Measurements from ENCODE around the gene NCKAP5. TPM values are rescaled to one million over a fixed set of nuclear protein-coding genes. Genes with fewer than 3 reads are reported as not detected.

Gene NCKAP5
- total and polyA plus RNA-seq, 4 donors = 0.57 to 2.8 (median 2.4) TPM

DNA sequence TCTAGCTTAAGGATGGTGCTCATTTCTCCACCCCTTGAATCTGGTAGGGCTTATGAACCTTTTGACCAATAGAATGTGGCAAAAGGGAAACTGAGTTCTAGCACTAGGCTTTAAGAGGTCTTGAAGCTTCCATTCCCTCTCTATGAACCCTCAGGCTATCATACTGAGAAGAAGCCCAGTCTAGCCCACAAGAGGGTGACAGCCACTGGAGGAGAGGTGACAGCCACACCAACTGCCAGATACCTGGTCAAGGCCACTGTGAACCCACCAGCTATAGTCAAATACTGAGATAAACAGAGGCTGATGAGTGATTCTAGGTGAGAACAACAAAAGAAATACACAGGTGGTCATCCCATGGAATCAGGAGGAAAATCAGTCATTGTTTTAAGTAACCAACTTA is 37.6 kb downstream of the NCKAP5 start (continued):
- TF ChIP-seq GABPA (IDR thresholded peaks at IDR 0.05 in 1 of 2, conservative IDR thresholded peaks at IDR 0.05 in 1 of 2) = no peak

DNA sequence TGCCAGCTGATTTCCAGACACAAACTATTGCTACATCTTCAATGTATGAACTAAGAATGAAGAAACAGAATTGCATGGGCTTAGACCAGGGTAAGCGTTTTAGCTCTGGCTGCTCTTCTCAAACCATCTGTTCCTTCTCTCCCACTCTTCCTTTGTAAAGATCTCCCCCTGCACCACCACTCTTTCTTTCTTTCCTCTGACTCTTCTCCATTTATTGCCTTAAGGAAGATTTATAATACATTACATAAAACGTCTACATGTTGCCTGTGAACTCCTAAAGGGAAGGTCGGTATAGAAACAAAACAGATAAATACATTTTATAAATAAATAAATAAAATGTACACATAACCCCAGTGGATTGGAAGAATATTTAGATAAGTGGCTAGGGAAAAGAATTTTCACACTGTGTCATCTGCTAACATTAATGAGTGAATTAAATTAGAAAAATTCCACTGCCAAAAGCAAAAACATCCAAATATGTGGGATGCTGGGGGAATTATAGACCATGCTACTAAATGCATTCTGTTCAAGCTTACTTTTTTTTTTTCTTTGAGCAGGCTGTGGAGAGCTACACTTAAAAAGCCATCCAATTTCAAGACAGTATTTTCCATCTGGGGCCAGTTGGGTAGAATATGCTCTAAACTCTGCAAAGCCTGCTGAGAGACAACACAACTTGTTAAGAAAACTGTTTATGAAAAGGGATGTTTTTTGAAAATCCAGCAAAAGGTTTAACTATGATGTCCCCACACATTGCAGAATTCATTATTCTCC is 41.5 kb downstream of the NCKAP5 start:
- Histone ChIP-seq H3K27ac (ENCODE audit: low read depth in 1 of 2, low read length in 2 of 2) (no peak overlapping the region), H3K27me3 (ENCODE audit: control insufficient read depth in 4 of 4, insufficient read depth in 4 of 4, low read length in 3 of 4) (no peaks in the 10 kb centered on the region), H3K9me3 (ENCODE audit: control insufficient read depth in 4 of 4, low read length in 3 of 4) (no peaks in the 10 kb centered on the region), H3K36me3 (ENCODE audit: control insufficient read depth in 4 of 4, insufficient read depth in 3 of 4, low read depth in 1 of 4, low read length in 3 of 4) (no peaks in the 10 kb centered on the region), H3K4me1 (ENCODE audit: control insufficient read depth in 4 of 4, insufficient read depth in 4 of 4, low read length in 3 of 4) (no peaks in the 10 kb centered on the region), H3K4me3 (ENCODE audit: low read depth in 1 of 3, low read length in 3 of 3) (no peak overlapping the region), H3K9ac (ENCODE audit: low read depth in 1 of 2, low read length in 2 of 2) (no peak overlapping the region)
- TF ChIP-seq, protein P1, sequence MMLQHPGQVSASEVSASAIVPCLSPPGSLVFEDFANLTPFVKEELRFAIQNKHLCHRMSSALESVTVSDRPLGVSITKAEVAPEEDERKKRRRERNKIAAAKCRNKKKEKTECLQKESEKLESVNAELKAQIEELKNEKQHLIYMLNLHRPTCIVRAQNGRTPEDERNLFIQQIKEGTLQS (IDR thresholded peaks at IDR 0.05) = no peak
- TF ChIP-seq, protein P2, sequence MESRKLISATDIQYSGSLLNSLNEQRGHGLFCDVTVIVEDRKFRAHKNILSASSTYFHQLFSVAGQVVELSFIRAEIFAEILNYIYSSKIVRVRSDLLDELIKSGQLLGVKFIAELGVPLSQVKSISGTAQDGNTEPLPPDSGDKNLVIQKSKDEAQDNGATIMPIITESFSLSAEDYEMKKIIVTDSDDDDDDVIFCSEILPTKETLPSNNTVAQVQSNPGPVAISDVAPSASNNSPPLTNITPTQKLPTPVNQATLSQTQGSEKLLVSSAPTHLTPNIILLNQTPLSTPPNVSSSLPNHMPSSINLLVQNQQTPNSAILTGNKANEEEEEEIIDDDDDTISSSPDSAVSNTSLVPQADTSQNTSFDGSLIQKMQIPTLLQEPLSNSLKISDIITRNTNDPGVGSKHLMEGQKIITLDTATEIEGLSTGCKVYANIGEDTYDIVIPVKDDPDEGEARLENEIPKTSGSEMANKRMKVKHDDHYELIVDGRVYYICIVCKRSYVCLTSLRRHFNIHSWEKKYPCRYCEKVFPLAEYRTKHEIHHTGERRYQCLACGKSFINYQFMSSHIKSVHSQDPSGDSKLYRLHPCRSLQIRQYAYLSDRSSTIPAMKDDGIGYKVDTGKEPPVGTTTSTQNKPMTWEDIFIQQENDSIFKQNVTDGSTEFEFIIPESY (IDR thresholded peaks at IDR 0.05) = no peak
- TF ChIP-seq, protein P3, sequence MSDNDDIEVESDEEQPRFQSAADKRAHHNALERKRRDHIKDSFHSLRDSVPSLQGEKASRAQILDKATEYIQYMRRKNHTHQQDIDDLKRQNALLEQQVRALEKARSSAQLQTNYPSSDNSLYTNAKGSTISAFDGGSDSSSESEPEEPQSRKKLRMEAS (IDR thresholded peaks at IDR 0.05) = no peak
- TF ChIP-seq FOXA1 (IDR thresholded peaks at IDR 0.05) = no peak
- no peak for DNase-seq (ENCODE audit: low spot score)
- 89% methylated on average over 3 of the region's 3 CpGs for WGBS

DNA sequence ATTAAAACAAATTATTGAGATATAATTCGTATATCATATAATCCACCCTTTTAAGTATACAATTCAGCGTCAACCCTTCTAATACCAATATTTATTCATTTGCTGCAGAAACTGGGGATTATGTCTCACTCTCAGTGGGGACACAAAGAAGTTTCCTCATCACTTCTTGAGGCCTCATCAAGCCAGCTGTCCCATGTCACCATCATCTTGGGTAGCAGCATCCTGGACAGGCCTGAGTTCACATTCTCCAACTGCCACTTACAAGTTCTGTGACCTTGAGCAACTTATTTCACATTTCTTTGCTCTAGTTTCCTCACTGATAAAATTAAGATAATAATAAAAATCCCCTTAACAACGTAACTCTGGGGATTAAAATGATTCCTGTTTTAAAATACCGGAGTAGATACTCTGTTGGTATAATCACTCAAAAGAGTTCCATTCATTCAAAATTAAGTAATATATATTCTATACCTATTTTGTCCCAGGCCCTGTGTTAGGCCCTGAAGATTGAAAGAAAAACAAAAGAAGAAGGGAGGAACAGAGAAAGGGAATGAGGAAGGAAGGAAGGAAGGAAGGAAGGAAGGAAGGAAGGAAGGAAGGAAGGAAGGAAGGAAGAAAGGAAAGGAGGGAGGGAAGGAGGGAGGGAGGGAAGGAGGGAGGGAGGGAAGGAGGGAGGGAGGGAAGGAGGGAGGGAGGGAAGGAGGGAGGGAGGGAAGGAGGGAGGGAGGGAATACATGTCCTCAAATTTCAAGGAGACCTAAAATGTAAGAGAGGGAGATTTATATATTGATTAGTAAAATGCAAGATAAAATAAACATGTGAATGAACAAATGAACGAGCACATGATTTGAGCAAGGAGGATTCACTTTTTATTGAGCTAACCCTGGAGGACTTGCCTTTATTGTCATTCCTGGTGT is 42.4 kb downstream of the NCKAP5 start:
- H3K9me3 ChIP-seq (ENCODE audit: control insufficient read depth in 4 of 4, low read length in 3 of 4) = no peaks in the 10 kb centered on the region
- H3K9ac ChIP-seq (ENCODE audit: low read depth in 1 of 2, low read length in 2 of 2) = no peak overlapping the region
- no peaks in the 10 kb centered on the region for H3K27me3 ChIP-seq (ENCODE audit: control insufficient read depth in 4 of 4, insufficient read depth in 4 of 4, low read length in 3 of 4)
- no peaks in the 10 kb centered on the region for H3K36me3 ChIP-seq (ENCODE audit: control insufficient read depth in 4 of 4, insufficient read depth in 3 of 4, low read depth in 1 of 4, low read length in 3 of 4)
- DNase-seq (ENCODE audit: low spot score) = no peak
- 86% methylated on average over 5 of the region's 5 CpGs for WGBS
- no peak overlapping the region for H3K4me3 ChIP-seq (ENCODE audit: low read depth in 1 of 3, low read length in 3 of 3)
- H3K4me1 ChIP-seq (ENCODE audit: control insufficient read depth in 4 of 4, insufficient read depth in 4 of 4, low read length in 3 of 4) = no peaks in the 10 kb centered on the region
- H3K27ac ChIP-seq (ENCODE audit: low read depth in 1 of 2, low read length in 2 of 2) = no peak overlapping the region
- TF ChIP-seq, protein P4, sequence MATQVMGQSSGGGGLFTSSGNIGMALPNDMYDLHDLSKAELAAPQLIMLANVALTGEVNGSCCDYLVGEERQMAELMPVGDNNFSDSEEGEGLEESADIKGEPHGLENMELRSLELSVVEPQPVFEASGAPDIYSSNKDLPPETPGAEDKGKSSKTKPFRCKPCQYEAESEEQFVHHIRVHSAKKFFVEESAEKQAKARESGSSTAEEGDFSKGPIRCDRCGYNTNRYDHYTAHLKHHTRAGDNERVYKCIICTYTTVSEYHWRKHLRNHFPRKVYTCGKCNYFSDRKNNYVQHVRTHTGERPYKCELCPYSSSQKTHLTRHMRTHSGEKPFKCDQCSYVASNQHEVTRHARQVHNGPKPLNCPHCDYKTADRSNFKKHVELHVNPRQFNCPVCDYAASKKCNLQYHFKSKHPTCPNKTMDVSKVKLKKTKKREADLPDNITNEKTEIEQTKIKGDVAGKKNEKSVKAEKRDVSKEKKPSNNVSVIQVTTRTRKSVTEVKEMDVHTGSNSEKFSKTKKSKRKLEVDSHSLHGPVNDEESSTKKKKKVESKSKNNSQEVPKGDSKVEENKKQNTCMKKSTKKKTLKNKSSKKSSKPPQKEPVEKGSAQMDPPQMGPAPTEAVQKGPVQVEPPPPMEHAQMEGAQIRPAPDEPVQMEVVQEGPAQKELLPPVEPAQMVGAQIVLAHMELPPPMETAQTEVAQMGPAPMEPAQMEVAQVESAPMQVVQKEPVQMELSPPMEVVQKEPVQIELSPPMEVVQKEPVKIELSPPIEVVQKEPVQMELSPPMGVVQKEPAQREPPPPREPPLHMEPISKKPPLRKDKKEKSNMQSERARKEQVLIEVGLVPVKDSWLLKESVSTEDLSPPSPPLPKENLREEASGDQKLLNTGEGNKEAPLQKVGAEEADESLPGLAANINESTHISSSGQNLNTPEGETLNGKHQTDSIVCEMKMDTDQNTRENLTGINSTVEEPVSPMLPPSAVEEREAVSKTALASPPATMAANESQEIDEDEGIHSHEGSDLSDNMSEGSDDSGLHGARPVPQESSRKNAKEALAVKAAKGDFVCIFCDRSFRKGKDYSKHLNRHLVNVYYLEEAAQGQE (IDR thresholded peaks at IDR 0.05) = no peak
- no peak for TF ChIP-seq FOXA1 (IDR thresholded peaks at IDR 0.05)
- TF ChIP-seq RXRA (IDR thresholded peaks at IDR 0.05) = no peak
- TF ChIP-seq, protein P5, sequence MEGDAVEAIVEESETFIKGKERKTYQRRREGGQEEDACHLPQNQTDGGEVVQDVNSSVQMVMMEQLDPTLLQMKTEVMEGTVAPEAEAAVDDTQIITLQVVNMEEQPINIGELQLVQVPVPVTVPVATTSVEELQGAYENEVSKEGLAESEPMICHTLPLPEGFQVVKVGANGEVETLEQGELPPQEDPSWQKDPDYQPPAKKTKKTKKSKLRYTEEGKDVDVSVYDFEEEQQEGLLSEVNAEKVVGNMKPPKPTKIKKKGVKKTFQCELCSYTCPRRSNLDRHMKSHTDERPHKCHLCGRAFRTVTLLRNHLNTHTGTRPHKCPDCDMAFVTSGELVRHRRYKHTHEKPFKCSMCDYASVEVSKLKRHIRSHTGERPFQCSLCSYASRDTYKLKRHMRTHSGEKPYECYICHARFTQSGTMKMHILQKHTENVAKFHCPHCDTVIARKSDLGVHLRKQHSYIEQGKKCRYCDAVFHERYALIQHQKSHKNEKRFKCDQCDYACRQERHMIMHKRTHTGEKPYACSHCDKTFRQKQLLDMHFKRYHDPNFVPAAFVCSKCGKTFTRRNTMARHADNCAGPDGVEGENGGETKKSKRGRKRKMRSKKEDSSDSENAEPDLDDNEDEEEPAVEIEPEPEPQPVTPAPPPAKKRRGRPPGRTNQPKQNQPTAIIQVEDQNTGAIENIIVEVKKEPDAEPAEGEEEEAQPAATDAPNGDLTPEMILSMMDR (IDR thresholded peaks at IDR 0.05; ENCODE audit: low read depth, low read length, missing input control) = no peak
- TF ChIP-seq, protein P3 (IDR thresholded peaks at IDR 0.05) = no peak
- TF ChIP-seq, protein P2 (IDR thresholded peaks at IDR 0.05) = no peak
- no peak for TF ChIP-seq SP1 (IDR thresholded peaks at IDR 0.05)
- TF ChIP-seq JUND (IDR thresholded peaks at IDR 0.05) = no peak
- TF ChIP-seq RAD21 (IDR thresholded peaks at IDR 0.05) = no peak
- no peak for TF ChIP-seq HNF4G (IDR thresholded peaks at IDR 0.05)
- no peak for TF ChIP-seq GABPA (IDR thresholded peaks at IDR 0.05 in 1 of 2, conservative IDR thresholded peaks at IDR 0.05 in 1 of 2)
- no peak for TF ChIP-seq FOXA2 (IDR thresholded peaks at IDR 0.05)
- TF ChIP-seq HNF4A (conservative IDR thresholded peaks at IDR 0.05) = no peak
- no peak for TF ChIP-seq YY1 (IDR thresholded peaks at IDR 0.05)
- TF ChIP-seq TAF1 (conservative IDR thresholded peaks at IDR 0.05) = no peak
- no peak for TF ChIP-seq NR2F2 (IDR thresholded peaks at IDR 0.05)
